Activated B cell treated with CpG ODN at 0.5 μM for 24 hours (primary cell): ENCODE measurements around the gene MIPEP. TPM values are rescaled to one million over a fixed set of nuclear protein-coding genes. Genes with fewer than 3 reads are reported as not detected.
A peak's percentile ranks its signal among the peaks of the same experiment; 100 is the strongest.
"Not testable (repeated sequence)": the region's sequence is repeated elsewhere in the genome, so short reads cannot be mapped to it uniquely, and the experiment has no call there.

Experiments used
- ATAC-seq: fragments of 200-7000 bp; cut with Tn5 transposase; one replicate; pipeline ENCODE4 v1.10.0; 2021; ENCODE audit warnings: low read depth, mild to moderate bottlenecking, moderate library complexity
- CTCF ChIA-PET: fragments of 350-600 bp; sonication (Branson Sonifier 250); formaldehyde crosslinking; loops from one replicate; lab custom pipeline; 2021; ENCODE audit warnings: antibody characterized with exemption; lab: Charles Lee
- POLR2A ChIA-PET: fragments of 350-600 bp; sonication (Branson Sonifier 250); formaldehyde crosslinking; loops from one replicate; lab custom pipeline; 2021; ENCODE audit warnings: antibody characterized with exemption; lab: Charles Lee
- DNase-seq: peaks from one replicate; pipeline ENCODE4 v3.0.0; 2022
- H3K27ac Mint-ChIP-seq: one replicate; pipeline ENCODE4 v1.8.0; 2020; ENCODE audit warnings: mixed read lengths
- H3K27me3 Mint-ChIP-seq: one replicate; pipeline ENCODE4 v1.8.0; 2021; ENCODE audit warnings: mixed read lengths
- H3K36me3 Mint-ChIP-seq: one replicate; pipeline ENCODE4 v1.8.0; 2021; ENCODE audit warnings: low read depth, mixed read lengths
- H3K4me1 Mint-ChIP-seq: one replicate; pipeline ENCODE4 v1.8.0; 2021; ENCODE audit warnings: mixed read lengths
- H3K4me3 Mint-ChIP-seq: one replicate; pipeline ENCODE4 v1.8.0; 2020; ENCODE audit warnings: mild to moderate bottlenecking, mixed read lengths
- H3K9me3 Mint-ChIP-seq: one replicate; pipeline ENCODE4 v1.8.0; 2020; ENCODE audit warnings: mixed read lengths
- intact Hi-C: fragments of 100-400 bp; cut with micrococcal nuclease; formaldehyde crosslinking; loops from one replicate; pipeline ENCODE4 v1.15.1; 2024
- total RNA-seq: library from RNA; stranded (reverse); gene quantifications from 2 replicates; pipeline ENCODE4 v1.2.3, GENCODE V29; 2022
- TF ChIP-seq, protein P1 (sequence below): fragments of 200-600 bp; IDR thresholded peaks from one replicate; pipeline ENCODE4 v1.8.0; 2022; ENCODE audit warnings: antibody characterized with exemption, mild to moderate bottlenecking

The MIPEP gene
- total RNA-seq, 1 donor from 2014 or later = 19.7 TPM

DNA sequence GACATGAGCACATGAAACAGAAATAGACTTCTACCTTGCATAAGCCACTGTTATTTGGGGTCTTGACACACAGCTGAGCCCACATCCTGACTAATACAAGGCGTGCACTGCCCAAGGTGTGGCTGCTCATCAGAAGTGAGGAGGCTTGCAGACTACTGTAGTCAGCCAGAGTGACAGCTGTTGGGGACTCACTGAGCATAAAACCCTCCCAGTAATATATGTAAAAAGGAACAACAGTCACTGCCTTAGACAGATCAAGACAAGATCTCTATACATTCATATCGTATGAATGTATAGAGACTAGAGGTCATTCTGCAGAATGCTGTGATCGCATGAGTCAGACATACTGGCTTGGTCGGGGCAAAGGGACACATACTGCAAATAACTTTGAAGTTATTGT lies 12.2 kb upstream of the MIPEP start:
- CTCF ChIA-PET = no interaction called here
- Mint-ChIP-seq H3K4me1 (peaks cover 4% of the 10 kb centered on the region), H3K4me3 (no peak overlapping the region), H3K27ac (no peak overlapping the region), H3K9me3 (no peaks in the 10 kb centered on the region), H3K36me3 (no peaks in the 10 kb centered on the region), H3K27me3 (peaks cover 24% of the 10 kb centered on the region)
- POLR2A ChIA-PET = no interaction called here
- ATAC-seq (no peak), DNase-seq (no peak)
- intact Hi-C loops = no loop called here
- TF ChIP-seq, protein P1, sequence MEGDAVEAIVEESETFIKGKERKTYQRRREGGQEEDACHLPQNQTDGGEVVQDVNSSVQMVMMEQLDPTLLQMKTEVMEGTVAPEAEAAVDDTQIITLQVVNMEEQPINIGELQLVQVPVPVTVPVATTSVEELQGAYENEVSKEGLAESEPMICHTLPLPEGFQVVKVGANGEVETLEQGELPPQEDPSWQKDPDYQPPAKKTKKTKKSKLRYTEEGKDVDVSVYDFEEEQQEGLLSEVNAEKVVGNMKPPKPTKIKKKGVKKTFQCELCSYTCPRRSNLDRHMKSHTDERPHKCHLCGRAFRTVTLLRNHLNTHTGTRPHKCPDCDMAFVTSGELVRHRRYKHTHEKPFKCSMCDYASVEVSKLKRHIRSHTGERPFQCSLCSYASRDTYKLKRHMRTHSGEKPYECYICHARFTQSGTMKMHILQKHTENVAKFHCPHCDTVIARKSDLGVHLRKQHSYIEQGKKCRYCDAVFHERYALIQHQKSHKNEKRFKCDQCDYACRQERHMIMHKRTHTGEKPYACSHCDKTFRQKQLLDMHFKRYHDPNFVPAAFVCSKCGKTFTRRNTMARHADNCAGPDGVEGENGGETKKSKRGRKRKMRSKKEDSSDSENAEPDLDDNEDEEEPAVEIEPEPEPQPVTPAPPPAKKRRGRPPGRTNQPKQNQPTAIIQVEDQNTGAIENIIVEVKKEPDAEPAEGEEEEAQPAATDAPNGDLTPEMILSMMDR = no peak

GRCh38 chr13:23899555-23899954 lies 10.4 kb upstream of the MIPEP start:
- Mint-ChIP-seq H3K27me3 (peaks cover 20% of the 10 kb centered on the region), H3K4me3 (no peak overlapping the region), H3K4me1 (peaks cover 4% of the 10 kb centered on the region), H3K27ac (no peak overlapping the region), H3K36me3 (no peaks in the 10 kb centered on the region), H3K9me3 (no peaks in the 10 kb centered on the region)
- TF ChIP-seq, protein P1 = no peak
- ChIA-PET CTCF (interaction anchor here (1.2 to 1.9 kb wide), 3 partner anchors 321 to 434 kb away, joined by 3 to 5 read pairs (median 5); no protein-coding TSS in a partner anchor), POLR2A (no interaction called here)
- ATAC-seq (peak; percentile 52), DNase-seq (no peak)
- intact Hi-C loops = loop anchor here (1.0 kb wide), 1 partner anchor 433 kb away; no protein-coding TSS in a partner anchor

- Mint-ChIP-seq H3K27ac (no peak overlapping the region), H3K4me1 (peaks cover 2% of the 10 kb centered on the region), H3K27me3 (peaks cover 12% of the 10 kb centered on the region), H3K9me3 (no peaks in the 10 kb centered on the region), H3K4me3 (no peak overlapping the region), H3K36me3 (no peaks in the 10 kb centered on the region)
- POLR2A ChIA-PET = interaction anchor here (0.7 kb wide), 1 partner anchor 88 kb away, joined by 4 read pairs; no protein-coding TSS in a partner anchor
- intact Hi-C loops = no loop called here
- no peak for DNase-seq
- ATAC-seq = no peak
- TF ChIP-seq, protein P1 = no peak
- CTCF ChIA-PET = interaction anchor here (0.6 to 1.9 kb wide), 2 partner anchors 89 to 431 kb away, joined by 3 to 5 read pairs; no protein-coding TSS in a partner anchor
Observed at GRCh38 chr13:23898101-23898500, 8.9 kb upstream of the MIPEP start.

- DNase-seq, ATAC-seq, POLR2A ChIA-PET, H3K27ac Mint-ChIP-seq, H3K4me1 Mint-ChIP-seq, H3K4me3 Mint-ChIP-seq, intact Hi-C loops, H3K9me3 Mint-ChIP-seq, H3K36me3 Mint-ChIP-seq: not testable (repeated sequence)
- CTCF ChIA-PET = interaction anchor here (1.9 kb wide), 1 partner anchor 431 kb away, joined by 5 read pairs; no protein-coding TSS in a partner anchor
- peaks cover 11% of the 10 kb centered on the region for H3K27me3 Mint-ChIP-seq
Observed at GRCh38 chr13:23897452-23897919, 8.3 kb upstream of the MIPEP start, which contains the start of gene C1QTNF9B. C1QTNF9B (minus strand) TSS chr13:23897502.

DNA sequence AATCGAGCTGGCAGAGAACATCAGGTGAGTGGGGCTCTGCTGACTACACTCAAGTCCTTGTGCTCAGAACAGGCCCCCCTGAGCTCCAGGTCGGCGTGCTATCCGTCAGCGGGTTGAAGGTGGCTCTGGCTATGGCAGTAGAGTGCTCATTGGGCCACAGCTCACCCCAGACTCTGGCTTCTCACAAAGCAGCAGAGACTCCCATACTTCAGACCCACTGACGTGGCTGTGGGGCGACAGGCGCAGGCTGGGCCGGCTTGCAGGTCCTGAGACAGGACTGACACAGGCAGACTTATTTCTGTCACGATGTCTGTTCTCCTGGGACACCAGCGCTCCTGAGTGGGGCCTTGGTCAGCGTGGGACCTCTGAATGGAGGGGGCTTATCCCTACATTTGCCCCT lies 5.5 kb upstream of the MIPEP start:
- H3K9me3 Mint-ChIP-seq, H3K4me1 Mint-ChIP-seq, CTCF ChIA-PET, H3K27ac Mint-ChIP-seq, H3K27me3 Mint-ChIP-seq, POLR2A ChIA-PET, DNase-seq, ATAC-seq, intact Hi-C loops, H3K4me3 Mint-ChIP-seq, H3K36me3 Mint-ChIP-seq: not testable (repeated sequence)

GRCh38 chr13:23893791-23894190 lies 4.6 kb upstream of the MIPEP start:
- H3K27ac Mint-ChIP-seq, intact Hi-C loops, H3K36me3 Mint-ChIP-seq, POLR2A ChIA-PET, CTCF ChIA-PET, H3K4me3 Mint-ChIP-seq, DNase-seq, H3K9me3 Mint-ChIP-seq, H3K27me3 Mint-ChIP-seq, ATAC-seq: not testable (repeated sequence)
- peaks cover 14% of the 10 kb centered on the region for H3K4me1 Mint-ChIP-seq
